Caco-2 (cell line): ENCODE measurements around the gene ACRBP. TPM values are rescaled to one million over a fixed set of nuclear protein-coding genes. Genes with fewer than 3 reads are reported as not detected.
"Not testable (repeated sequence)": the region's sequence is repeated elsewhere in the genome, so short reads cannot be mapped to it uniquely, and the experiment has no call there.

ENCODE experiments used
- BruUV-seq: library from RNA; stranded (reverse); fragments of 400-500 nt; replicated peaks from 2 replicates; lab custom pipeline; 2021; lab: Mats Ljungman, UMichigan
- CTCF ChIA-PET: fragments of 300-600 bp; sonication (Branson Sonifier 250); formaldehyde crosslinking; loops from one replicate; lab custom pipeline; 2022; ENCODE audit warnings: antibody characterized with exemption; lab: Charles Lee
- POLR2A ChIA-PET: fragments of 300-600 bp; sonication (Branson Sonifier 250); formaldehyde crosslinking; loops from one replicate; lab custom pipeline; 2022; ENCODE audit warnings: antibody characterized with exemption; lab: Charles Lee
- DNase-seq, 2 experiments: peaks; one replicate each; pipeline versions ENCODE4 v3.0.0 to v3.0.0-alpha.2; 2020 to 2022
- H3K27me3 ChIP-seq: replicated peaks from 2 replicates; pipeline ENCODE4 v1.6.0; 2011; ENCODE audit warnings: low read length; ENCODE audit not compliant: control insufficient read depth, insufficient read depth
- H3K36me3 ChIP-seq: 2 replicates; pipeline ENCODE4 v1.5.1; 2011; ENCODE audit warnings: low read length; ENCODE audit not compliant: control insufficient read depth, insufficient read depth
- H3K4me1 ChIP-seq: fragments of 250-450 bp; sonication (Bioruptor Pico); 2 replicates; pipeline ENCODE4 v1.5.1; 2020; ENCODE audit warnings: mild to moderate bottlenecking
- H3K4me3 ChIP-seq: 2 replicates; pipeline ENCODE4 v1.5.1; 2011; ENCODE audit warnings: low read depth, mild to moderate bottlenecking, control low read depth, low read length
- H3K9me3 ChIP-seq: fragments of 250-450 bp; sonication (Bioruptor Pico); 2 replicates; pipeline ENCODE4 v1.5.1; 2020; ENCODE audit warnings: mild to moderate bottlenecking, moderate library complexity
- H3K27ac Mint-ChIP-seq: one replicate; pipeline ENCODE4 v1.8.0; 2022; ENCODE audit warnings: mixed read lengths; ENCODE audit not compliant: unreplicated experiment
- H3K27me3 Mint-ChIP-seq: one replicate; pipeline ENCODE4 v1.8.0; 2022; ENCODE audit warnings: mixed read lengths; ENCODE audit not compliant: insufficient read depth, unreplicated experiment
- H3K36me3 Mint-ChIP-seq: one replicate; pipeline ENCODE4 v1.8.0; 2022; ENCODE audit warnings: mild to moderate bottlenecking, mixed read lengths; ENCODE audit not compliant: insufficient read depth, unreplicated experiment
- H3K4me1 Mint-ChIP-seq: one replicate; pipeline ENCODE4 v1.8.0; 2022; ENCODE audit warnings: low read depth, mixed read lengths; ENCODE audit not compliant: unreplicated experiment
- H3K4me3 Mint-ChIP-seq: one replicate; pipeline ENCODE4 v1.8.0; 2022; ENCODE audit warnings: mild to moderate bottlenecking, moderate library complexity, mixed read lengths; ENCODE audit not compliant: unreplicated experiment
- H3K9me3 Mint-ChIP-seq: one replicate; pipeline ENCODE4 v1.8.0; 2022; ENCODE audit warnings: mixed read lengths; ENCODE audit not compliant: unreplicated experiment
- intact Hi-C: fragments of 100-400 bp; cut with micrococcal nuclease; formaldehyde crosslinking; loops from one replicate; pipeline ENCODE4 v1.10.0; 2022; ENCODE audit not compliant: unreplicated experiment
- total RNA-seq: library from RNA; stranded (reverse); gene quantifications from 2 replicates; pipeline ENCODE4 v1.2.3, GENCODE V29; 2022
- TF ChIP-seq, protein P1 (sequence below), 2 experiments: fragments of 200-600 bp in 1 of 2; IDR thresholded peaks; 1 replicate in 1 of 2; 2 replicates in 1 of 2; pipeline versions ENCODE4 v1.5.1 to v1.8.0; 2011 to 2022; ENCODE audit warnings: antibody characterized with exemption in 1 of 2, control low read depth in 1 of 2, inconsistent platforms in 1 of 2, low read depth in 1 of 2, low read length in 1 of 2, mild to moderate bottlenecking in 1 of 2, moderate library complexity in 1 of 2; ENCODE audit not compliant: insufficient read depth in 1 of 2, severe bottlenecking in 1 of 2, unreplicated experiment in 1 of 2

ACRBP gene
- total RNA-seq, 1 experiment from 2014 or later = 0.73 TPM

DNA sequence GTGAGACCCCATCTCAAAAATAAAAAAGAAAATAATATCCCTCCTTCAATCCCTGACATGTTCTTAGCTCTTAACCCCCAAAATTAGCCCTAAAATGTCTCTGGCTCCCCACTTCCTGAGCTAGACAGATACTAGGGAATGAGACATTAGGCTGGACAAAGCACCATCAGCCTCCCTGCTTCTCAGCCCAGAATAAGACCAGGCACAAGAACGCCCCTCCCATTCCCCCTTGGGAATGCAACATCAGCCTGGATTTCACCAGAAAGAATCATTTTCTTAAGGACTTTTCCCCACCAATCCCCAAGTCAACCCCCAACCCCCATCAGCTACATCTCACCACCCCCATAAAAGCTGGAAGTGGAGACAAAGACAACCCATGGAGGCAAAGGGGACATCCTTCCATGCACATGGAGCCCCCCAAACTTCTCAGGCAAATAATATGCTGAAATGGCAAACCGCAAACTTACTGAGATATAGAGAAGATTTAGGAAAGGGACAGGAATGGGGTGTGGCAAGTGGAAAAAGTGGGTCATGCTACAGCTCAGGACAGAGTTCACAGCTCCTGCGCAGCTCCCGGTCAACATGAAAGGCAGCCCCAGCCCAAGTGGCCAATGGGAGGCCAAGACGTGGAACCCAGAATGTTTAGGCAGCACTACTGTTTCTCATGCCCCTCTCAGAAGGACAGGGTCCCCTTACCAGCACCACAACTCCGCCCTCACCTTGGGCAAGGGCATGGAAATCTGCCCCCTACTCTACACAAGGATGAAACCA is 42.8 kb downstream of the ACRBP start:
- intact Hi-C loops = loop anchor here (5.0 kb wide), 1 partner anchor 37 kb away; the partner anchor contains the start of gene NOP2
- Mint-ChIP-seq H3K9me3 (no peaks in the 10 kb centered on the region), H3K27ac (peak overlapping the region; percentile 50), H3K4me1 (peaks cover 21% of the 10 kb centered on the region), H3K36me3 (peaks cover 63% of the 10 kb centered on the region), H3K4me3 (no peak overlapping the region), H3K27me3 (no peaks in the 10 kb centered on the region)
- Histone ChIP-seq H3K4me3 (0 out of 2 replicates have a peak overlapping the region, but pooled peaks have one; percentile 0), H3K36me3 (peaks cover 14% of the 10 kb centered on the region), H3K9me3 (no peaks in the 10 kb centered on the region), H3K27me3 (no peaks in the 10 kb centered on the region), H3K4me1 (peaks cover 30% of the 10 kb centered on the region)
- no TSS peak for BruUV-seq
- POLR2A ChIA-PET = interaction anchor here (0.6 kb wide), 1 partner anchor 1321 kb away, joined by 3 read pairs; no protein-coding TSS in a partner anchor
- CTCF ChIA-PET = interaction anchor here (0.5 to 1.1 kb wide), 2 partner anchors 34 to 85 kb away, joined by 3 to 5 read pairs; partner anchors contain the start of gene ZNF384
- TF ChIP-seq, protein P1, sequence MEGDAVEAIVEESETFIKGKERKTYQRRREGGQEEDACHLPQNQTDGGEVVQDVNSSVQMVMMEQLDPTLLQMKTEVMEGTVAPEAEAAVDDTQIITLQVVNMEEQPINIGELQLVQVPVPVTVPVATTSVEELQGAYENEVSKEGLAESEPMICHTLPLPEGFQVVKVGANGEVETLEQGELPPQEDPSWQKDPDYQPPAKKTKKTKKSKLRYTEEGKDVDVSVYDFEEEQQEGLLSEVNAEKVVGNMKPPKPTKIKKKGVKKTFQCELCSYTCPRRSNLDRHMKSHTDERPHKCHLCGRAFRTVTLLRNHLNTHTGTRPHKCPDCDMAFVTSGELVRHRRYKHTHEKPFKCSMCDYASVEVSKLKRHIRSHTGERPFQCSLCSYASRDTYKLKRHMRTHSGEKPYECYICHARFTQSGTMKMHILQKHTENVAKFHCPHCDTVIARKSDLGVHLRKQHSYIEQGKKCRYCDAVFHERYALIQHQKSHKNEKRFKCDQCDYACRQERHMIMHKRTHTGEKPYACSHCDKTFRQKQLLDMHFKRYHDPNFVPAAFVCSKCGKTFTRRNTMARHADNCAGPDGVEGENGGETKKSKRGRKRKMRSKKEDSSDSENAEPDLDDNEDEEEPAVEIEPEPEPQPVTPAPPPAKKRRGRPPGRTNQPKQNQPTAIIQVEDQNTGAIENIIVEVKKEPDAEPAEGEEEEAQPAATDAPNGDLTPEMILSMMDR (IDR thresholded peaks at IDR 0.05; ENCODE audit: insufficient read depth in 1 of 2, low read depth in 1 of 2, low read length in 1 of 2, severe bottlenecking in 1 of 2, unreplicated experiment in 1 of 2) = no peak
- no peak for DNase-seq

DNA sequence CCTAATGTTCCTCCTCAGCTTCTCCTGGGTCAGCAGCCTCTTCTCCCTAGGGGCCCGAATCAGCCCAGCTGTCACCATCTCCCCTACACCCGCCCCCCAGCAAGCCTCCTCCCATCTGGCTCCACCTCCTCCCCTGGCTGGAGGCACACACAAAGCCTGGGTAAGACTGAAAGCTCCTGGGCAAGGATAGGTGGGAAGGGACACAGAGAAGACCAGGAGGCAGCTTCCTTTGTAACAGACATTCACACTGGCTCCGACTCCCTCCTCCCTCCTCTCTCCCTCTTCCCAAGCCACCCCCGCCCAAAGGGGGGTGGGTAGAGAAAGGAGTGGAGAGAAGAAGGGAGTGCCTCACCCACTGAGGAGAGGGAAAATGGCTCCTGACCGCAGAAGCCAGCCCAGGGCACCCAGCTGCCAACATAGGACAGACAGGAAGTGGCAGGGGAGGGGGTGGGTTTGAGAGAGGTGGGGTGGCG is 44.1 kb downstream of the ACRBP start:
- DNase-seq = no peak
- Mint-ChIP-seq H3K4me3 (no peak overlapping the region), H3K4me1 (peaks cover 21% of the 10 kb centered on the region), H3K36me3 (peaks cover 76% of the 10 kb centered on the region), H3K27ac (no peak overlapping the region), H3K27me3 (no peaks in the 10 kb centered on the region), H3K9me3 (no peaks in the 10 kb centered on the region)
- H3K9me3 ChIP-seq = no peaks in the 10 kb centered on the region
- no peaks in the 10 kb centered on the region for H3K27me3 ChIP-seq
- H3K36me3 ChIP-seq = peaks cover 14% of the 10 kb centered on the region
- ChIA-PET POLR2A (no interaction called here), CTCF (interaction anchor here (0.5 kb wide), 1 partner anchor 218 kb away, joined by 3 read pairs; no protein-coding TSS in a partner anchor)
- no TSS peak for BruUV-seq
- H3K4me3 ChIP-seq = no peak overlapping the region
- TF ChIP-seq, protein P1 (IDR thresholded peaks at IDR 0.05; ENCODE audit: insufficient read depth in 1 of 2, low read depth in 1 of 2, low read length in 1 of 2, severe bottlenecking in 1 of 2, unreplicated experiment in 1 of 2) = no peak
- intact Hi-C loops = no loop called here
- peaks cover 24% of the 10 kb centered on the region for H3K4me1 ChIP-seq

DNA sequence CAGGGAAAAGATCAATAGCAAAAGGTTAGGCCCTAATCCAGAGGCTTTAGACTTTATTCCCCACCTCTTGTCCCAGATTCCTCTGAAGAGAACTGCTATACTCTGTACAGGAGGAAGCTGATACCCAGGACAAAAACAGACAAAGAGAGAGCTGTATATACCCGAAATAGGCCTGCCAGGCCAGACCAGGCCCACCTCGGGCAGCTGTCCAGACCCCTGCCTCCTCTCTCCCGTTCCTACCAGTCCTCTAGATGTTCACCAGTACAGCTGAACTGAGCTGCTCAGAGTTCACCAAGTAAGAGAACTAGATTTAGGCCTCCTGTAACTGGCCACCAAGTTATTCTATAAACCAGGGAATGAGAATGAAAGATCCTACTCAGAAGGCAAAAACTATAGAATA is 44.7 kb downstream of the ACRBP start:
- intact Hi-C loops = no loop called here
- peaks cover 82% of the 10 kb centered on the region for H3K36me3 Mint-ChIP-seq
- peak overlapping the region; percentile 16 for H3K27ac Mint-ChIP-seq
- no TSS peak for BruUV-seq
- H3K36me3 ChIP-seq = peaks cover 16% of the 10 kb centered on the region
- TF ChIP-seq, protein P1 (IDR thresholded peaks at IDR 0.05; ENCODE audit: insufficient read depth in 1 of 2, low read depth in 1 of 2, low read length in 1 of 2, severe bottlenecking in 1 of 2, unreplicated experiment in 1 of 2) = no peak
- H3K4me1 Mint-ChIP-seq = peaks cover 21% of the 10 kb centered on the region
- ChIA-PET POLR2A (no interaction called here), CTCF (interaction anchor here (0.5 to 1.0 kb wide), 2 partner anchors 20 to 219 kb away, joined by 3 read pairs; no protein-coding TSS in a partner anchor)
- H3K9me3 ChIP-seq = no peaks in the 10 kb centered on the region
- no peaks in the 10 kb centered on the region for H3K9me3 Mint-ChIP-seq
- H3K4me3 Mint-ChIP-seq = no peak overlapping the region
- no peaks in the 10 kb centered on the region for H3K27me3 ChIP-seq
- no peaks in the 10 kb centered on the region for H3K27me3 Mint-ChIP-seq
- H3K4me3 ChIP-seq = no peak overlapping the region
- H3K4me1 ChIP-seq = peaks cover 19% of the 10 kb centered on the region
- DNase-seq = no peak

DNA sequence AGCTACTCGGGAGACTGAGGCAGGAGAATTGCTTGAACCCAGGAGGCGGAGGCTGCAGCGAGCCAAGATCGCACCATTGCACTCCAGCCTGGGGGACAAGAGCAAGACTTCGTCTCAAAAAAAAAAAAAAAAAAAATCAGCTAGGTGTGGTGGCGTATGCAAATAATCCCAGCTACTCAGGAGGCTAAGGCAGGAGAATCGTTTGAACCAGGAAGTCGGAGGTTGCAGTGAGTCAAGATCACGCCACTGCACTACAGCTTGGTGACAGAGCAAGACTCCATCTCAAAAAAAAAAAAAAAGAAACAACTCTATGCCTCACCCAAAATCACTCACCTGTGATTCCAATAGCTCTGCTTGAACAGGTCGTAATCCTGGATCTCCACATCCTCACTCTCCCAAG is 51.6 kb downstream of the ACRBP start:
- intact Hi-C loops, CTCF ChIA-PET, H3K4me1 Mint-ChIP-seq, H3K9me3 ChIP-seq, H3K9me3 Mint-ChIP-seq, H3K27me3 ChIP-seq, H3K4me3 ChIP-seq, BruUV-seq, DNase-seq, H3K4me1 ChIP-seq, H3K4me3 Mint-ChIP-seq, H3K27me3 Mint-ChIP-seq: not testable (repeated sequence)
- H3K36me3 ChIP-seq = peaks cover 15% of the 10 kb centered on the region
- Mint-ChIP-seq H3K36me3 (peaks cover 96% of the 10 kb centered on the region), H3K27ac (peak overlapping the region; percentile 23)
- POLR2A ChIA-PET = interaction anchor here (0.6 kb wide), 2 partner anchors 28 to 62 kb away, joined by 4 to 12 read pairs; partner anchors contain the start of genes GAPDH and NOP2
